Measurements from ENCODE around the gene RALGPS2.
A peak's percentile ranks its signal among the peaks of the same experiment; 100 is the strongest.

Gene RALGPS2

GRCh38 chr1:178885869-178886268 lies 160.8 kb downstream of the RALGPS2 start:
- Mint-ChIP-seq H3K27me3 (ENCODE audit: low read depth) (no peaks in the 10 kb centered on the region), H3K4me1 (no peaks in the 10 kb centered on the region), H3K27ac (no peak overlapping the region), H3K9me3 (no peaks in the 10 kb centered on the region), H3K36me3 (ENCODE audit: low read depth) (peaks cover 31% of the 10 kb centered on the region), H3K4me3 (no peak overlapping the region)
- TF ChIP-seq CTCF (IDR thresholded peaks at IDR 0.05; ENCODE audit: unreplicated experiment in 3 of 3) = no peak

GRCh38 chr1:178886551-178886950 lies 161.5 kb downstream of the RALGPS2 start:
- H3K36me3 Mint-ChIP-seq (ENCODE audit: low read depth) = peaks cover 27% of the 10 kb centered on the region
- H3K4me1 Mint-ChIP-seq = no peaks in the 10 kb centered on the region

GRCh38 chr1:178895928-178896327 lies 170.9 kb downstream of the RALGPS2 start:
- Mint-ChIP-seq H3K27ac (no peak overlapping the region), H3K27me3 (ENCODE audit: low read depth) (no peaks in the 10 kb centered on the region), H3K36me3 (ENCODE audit: low read depth) (peaks cover 34% of the 10 kb centered on the region), H3K4me1 (no peaks in the 10 kb centered on the region), H3K9me3 (peaks cover 11% of the 10 kb centered on the region), H3K4me3 (no peak overlapping the region)
- TF ChIP-seq CTCF (IDR thresholded peaks at IDR 0.05; ENCODE audit: unreplicated experiment in 3 of 3) = no peak

More at GRCh38 chr1:178886551-178886950, 161.5 kb downstream of the RALGPS2 start:
- H3K4me3 Mint-ChIP-seq = no peak overlapping the region
- H3K27me3 Mint-ChIP-seq (ENCODE audit: low read depth) = no peaks in the 10 kb centered on the region
- TF ChIP-seq CTCF (IDR thresholded peaks at IDR 0.05; ENCODE audit: unreplicated experiment in 3 of 3) = no peak
- no peak overlapping the region for H3K27ac Mint-ChIP-seq
- H3K9me3 Mint-ChIP-seq = no peaks in the 10 kb centered on the region

GRCh38 chr1:178898401-178898800 lies 173.4 kb downstream of the RALGPS2 start:
- Mint-ChIP-seq H3K36me3 (ENCODE audit: low read depth) (peaks cover 49% of the 10 kb centered on the region), H3K4me3 (no peak overlapping the region), H3K9me3 (peaks cover 13% of the 10 kb centered on the region), H3K4me1 (no peaks in the 10 kb centered on the region), H3K27ac (no peak overlapping the region), H3K27me3 (ENCODE audit: low read depth) (no peaks in the 10 kb centered on the region)
- TF ChIP-seq CTCF (IDR thresholded peaks at IDR 0.05; ENCODE audit: unreplicated experiment in 3 of 3) = no peak

- Mint-ChIP-seq H3K4me1 (no peaks in the 10 kb centered on the region), H3K27me3 (ENCODE audit: low read depth) (no peaks in the 10 kb centered on the region), H3K4me3 (no peak overlapping the region), H3K27ac (no peak overlapping the region), H3K9me3 (peaks cover 19% of the 10 kb centered on the region), H3K36me3 (ENCODE audit: low read depth) (peaks cover 55% of the 10 kb centered on the region)
- no peak for TF ChIP-seq CTCF (IDR thresholded peaks at IDR 0.05; ENCODE audit: unreplicated experiment in 3 of 3)
Measured at GRCh38 chr1:178899402-178899801, 174.4 kb downstream of the RALGPS2 start.

GRCh38 chr1:178901482-178902125 lies 176.6 kb downstream of the RALGPS2 start:
- no peak overlapping the region for H3K4me3 Mint-ChIP-seq

More at GRCh38 chr1:178901482-178902125, 176.6 kb downstream of the RALGPS2 start:
- TF ChIP-seq CTCF (IDR thresholded peaks at IDR 0.05; ENCODE audit: unreplicated experiment in 3 of 3) = no peak
- Mint-ChIP-seq H3K36me3 (ENCODE audit: low read depth) (peaks cover 49% of the 10 kb centered on the region), H3K27me3 (ENCODE audit: low read depth) (no peaks in the 10 kb centered on the region), H3K27ac (peak overlapping the region; percentile 55 to 65 (median 60)), H3K4me1 (no peaks in the 10 kb centered on the region), H3K9me3 (peaks cover 13% of the 10 kb centered on the region)
